Bronchial epithelial cell (primary cell): Measurements from ENCODE around the gene UBE2F. TPM values are rescaled to one million over a fixed set of nuclear protein-coding genes. Genes with fewer than 3 reads are reported as not detected.

Experiments
- DNase-seq: peaks from one replicate; pipeline ENCODE4 v3.0.0-alpha.2; 2010; ENCODE audit warnings: low read depth
- FAIRE-seq: peaks from 2 replicates; lab custom pipeline; 2011; peaks lifted over from hg19 to GRCh38; lab: Jason Lieb, UNC
- H3K27me3 ChIP-seq: 2 replicates; pipeline ENCODE4 v1.5.1; 2011; ENCODE audit warnings: low read length; ENCODE audit not compliant: control insufficient read depth, insufficient read depth
- H3K36me3 ChIP-seq: 2 replicates; pipeline ENCODE4 v1.5.1; 2011; ENCODE audit warnings: low read length; ENCODE audit not compliant: control insufficient read depth, insufficient read depth
- H3K4me3 ChIP-seq: 2 replicates; pipeline ENCODE4 v1.5.1; 2011; ENCODE audit warnings: mild to moderate bottlenecking, low read depth, low read length, control low read depth
- CTCF ChIP-seq: IDR thresholded peaks from 2 replicates; pipeline ENCODE4 v1.5.1; 2011; ENCODE audit warnings: mild to moderate bottlenecking, moderate library complexity, low read length, control low read depth, inconsistent platforms; ENCODE audit not compliant: insufficient read depth, severe bottlenecking
- total RNA-seq: library from RNA; depleted of rRNA; stranded (reverse); fragments of >200 nt; gene quantifications from 2 replicates; pipeline ENCODE4 v1.2.1, GENCODE V29; 2014

UBE2F gene
- total RNA-seq, 1 donor from 2014 or later: 64.0 TPM

GRCh38 chr2:238015705-238016104 lies 48.9 kb downstream of the UBE2F start:
- DNase-seq: no peak
- Histone ChIP-seq H3K27me3 (no peaks in the 10 kb centered on the region), H3K36me3 (peaks cover 6% of the 10 kb centered on the region), H3K4me3 (no peak overlapping the region)
- peak; percentile 13 for FAIRE-seq
- peak; percentile 13 for TF ChIP-seq CTCF

GRCh38 chr2:238016526-238016925 lies 49.7 kb downstream of the UBE2F start:
- no peak overlapping the region for H3K4me3 ChIP-seq
- FAIRE-seq: no peak

GRCh38 chr2:238019962-238020361 lies 53.1 kb downstream of the UBE2F start:
- no peak for DNase-seq
- no peak for TF ChIP-seq CTCF
- no peak overlapping the region for H3K4me3 ChIP-seq
- H3K27me3 ChIP-seq: no peaks in the 10 kb centered on the region
- H3K36me3 ChIP-seq: peaks cover 9% of the 10 kb centered on the region
- FAIRE-seq: no peak

More at GRCh38 chr2:238016526-238016925, 49.7 kb downstream of the UBE2F start:
- no peaks in the 10 kb centered on the region for H3K27me3 ChIP-seq
- H3K36me3 ChIP-seq: peaks cover 7% of the 10 kb centered on the region
- TF ChIP-seq CTCF: no peak
- DNase-seq: no peak

- no peaks in the 10 kb centered on the region for H3K27me3 ChIP-seq
- H3K4me3 ChIP-seq: no peak overlapping the region
- H3K36me3 ChIP-seq: peaks cover 11% of the 10 kb centered on the region
- no peak for FAIRE-seq
- no peak for DNase-seq
- no peak for TF ChIP-seq CTCF
These were observed 54.0 kb downstream of the UBE2F start for GRCh38 chr2:238020816-238021215.

GRCh38 chr2:238021327-238021726 lies 54.5 kb downstream of the UBE2F start:
- DNase-seq: peak; percentile 63
- no peak for TF ChIP-seq CTCF

GRCh38 chr2:238022594-238023157 lies 55.9 kb downstream of the UBE2F start:
- H3K4me3 ChIP-seq: no peak overlapping the region
- DNase-seq (no peak), FAIRE-seq (peak; percentile 58)
- peaks cover 13% of the 10 kb centered on the region for H3K36me3 ChIP-seq
- no peaks in the 10 kb centered on the region for H3K27me3 ChIP-seq
- TF ChIP-seq CTCF: no peak

More at GRCh38 chr2:238021327-238021726, 54.5 kb downstream of the UBE2F start:
- H3K27me3 ChIP-seq: no peaks in the 10 kb centered on the region
- H3K36me3 ChIP-seq: peaks cover 11% of the 10 kb centered on the region
- FAIRE-seq: no peak
- no peak overlapping the region for H3K4me3 ChIP-seq
